Activated CD8-positive, alpha-beta memory T cell treated with anti-CD3 and anti-CD28 coated beads, Interleukin-2, amount 50 U/mL, for 48 hours (primary cell): ENCODE data around the gene STMP1.
"Not testable (repeated sequence)": the region's sequence is repeated elsewhere in the genome, so short reads cannot be mapped to it uniquely, and the experiment has no call there.

Source experiments
- DNase-seq: peaks from one replicate; pipeline ENCODE4 v3.0.0-alpha.2; 2020

Gene STMP1

DNA sequence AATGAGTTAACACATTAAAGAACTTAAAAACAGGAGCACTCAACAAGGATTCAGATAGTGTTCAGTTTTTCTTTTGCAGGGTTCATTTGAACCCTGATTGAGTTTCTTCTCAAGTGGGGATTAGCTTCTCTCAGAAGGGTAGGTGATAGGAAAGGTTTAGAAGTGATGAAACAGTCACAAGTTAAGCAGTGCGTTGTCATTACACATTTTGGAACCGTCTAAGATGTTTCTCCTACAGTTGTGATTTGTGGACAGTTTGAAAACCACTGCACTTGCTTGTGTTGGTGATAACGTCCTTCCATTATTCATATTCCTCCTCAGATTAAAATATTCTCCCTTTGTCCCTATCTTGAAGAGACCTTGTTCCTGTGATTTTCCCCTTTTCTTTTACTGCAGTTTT lies 2.7 kb downstream of the STMP1 start:
- DNase-seq = no peak

- no peak for DNase-seq
Measured at GRCh38 chr7:135666156-135666555, 3.8 kb downstream of the STMP1 start.

GRCh38 chr7:135666846-135667245 lies 4.5 kb downstream of the STMP1 start:
- DNase-seq = no peak

GRCh38 chr7:135667626-135668025 lies 5.3 kb downstream of the STMP1 start:
- not testable (repeated sequence) for DNase-seq

DNA sequence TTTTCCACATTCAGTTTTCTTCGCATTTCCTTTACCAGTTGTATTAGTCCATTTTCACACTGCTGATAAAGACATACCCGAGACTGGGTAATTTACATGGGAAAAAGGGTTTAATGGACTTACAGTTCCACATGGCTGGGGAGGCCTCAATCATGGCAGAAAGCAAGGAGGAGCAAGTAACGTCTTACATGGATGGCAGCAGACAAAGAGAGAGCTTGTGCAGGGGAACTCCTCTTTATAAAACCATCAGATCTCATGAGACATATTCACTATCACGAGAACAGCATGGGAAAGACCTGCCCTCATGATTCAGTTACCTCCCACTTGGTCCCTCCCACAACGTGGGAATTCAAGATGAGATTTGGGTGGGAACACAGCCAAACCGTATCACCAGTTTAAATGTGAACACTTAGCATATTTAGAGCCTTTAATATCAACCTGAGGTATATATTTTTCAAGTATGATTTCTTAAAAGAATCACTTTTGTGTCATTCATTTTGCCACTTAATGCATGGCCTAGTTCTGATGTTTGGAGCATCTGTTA lies 6.6 kb downstream of the STMP1 start:
- DNase-seq = not testable (repeated sequence)

DNA sequence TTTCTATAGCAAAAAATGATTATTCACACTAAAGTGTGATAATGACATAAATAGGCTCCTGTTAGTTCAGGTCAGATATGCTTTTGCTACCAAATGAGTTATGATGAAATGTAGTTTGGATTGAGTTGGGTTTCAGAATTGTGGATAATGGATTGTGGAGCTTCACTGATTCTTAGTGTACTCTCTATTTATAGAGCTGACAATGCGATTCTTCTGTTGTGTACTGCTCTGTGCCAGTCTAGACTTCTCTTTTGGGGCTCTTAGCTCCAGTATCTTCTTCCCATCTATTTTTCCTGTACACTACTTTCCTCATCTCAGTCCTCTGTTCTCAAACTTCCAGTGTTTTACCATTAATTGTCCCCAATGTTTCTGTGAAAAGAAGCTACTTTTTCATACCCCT lies 7.5 kb downstream of the STMP1 start:
- no peak for DNase-seq

- DNase-seq = no peak
Measured at GRCh38 chr7:135670179-135670578, 7.9 kb downstream of the STMP1 start.

GRCh38 chr7:135672560-135673359 lies 10.4 kb downstream of the STMP1 start:
- no peak for DNase-seq

DNA sequence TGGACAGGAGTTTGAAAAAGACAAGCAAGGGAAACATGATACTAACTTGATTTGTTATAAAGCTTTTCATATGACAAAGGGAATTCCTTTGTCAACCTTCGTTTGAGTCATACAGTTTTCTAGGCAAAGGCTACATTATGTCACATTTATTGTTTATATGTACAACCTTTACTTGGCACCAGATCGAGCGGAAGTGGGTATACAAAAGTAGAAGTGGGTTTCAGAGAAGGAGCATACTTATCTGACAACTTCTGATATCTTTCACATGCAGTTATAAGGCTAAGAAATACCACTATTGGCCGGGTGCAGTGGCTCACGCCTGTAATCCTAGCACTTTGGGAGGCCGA lies 11.0 kb downstream of the STMP1 start:
- DNase-seq = no peak

DNA sequence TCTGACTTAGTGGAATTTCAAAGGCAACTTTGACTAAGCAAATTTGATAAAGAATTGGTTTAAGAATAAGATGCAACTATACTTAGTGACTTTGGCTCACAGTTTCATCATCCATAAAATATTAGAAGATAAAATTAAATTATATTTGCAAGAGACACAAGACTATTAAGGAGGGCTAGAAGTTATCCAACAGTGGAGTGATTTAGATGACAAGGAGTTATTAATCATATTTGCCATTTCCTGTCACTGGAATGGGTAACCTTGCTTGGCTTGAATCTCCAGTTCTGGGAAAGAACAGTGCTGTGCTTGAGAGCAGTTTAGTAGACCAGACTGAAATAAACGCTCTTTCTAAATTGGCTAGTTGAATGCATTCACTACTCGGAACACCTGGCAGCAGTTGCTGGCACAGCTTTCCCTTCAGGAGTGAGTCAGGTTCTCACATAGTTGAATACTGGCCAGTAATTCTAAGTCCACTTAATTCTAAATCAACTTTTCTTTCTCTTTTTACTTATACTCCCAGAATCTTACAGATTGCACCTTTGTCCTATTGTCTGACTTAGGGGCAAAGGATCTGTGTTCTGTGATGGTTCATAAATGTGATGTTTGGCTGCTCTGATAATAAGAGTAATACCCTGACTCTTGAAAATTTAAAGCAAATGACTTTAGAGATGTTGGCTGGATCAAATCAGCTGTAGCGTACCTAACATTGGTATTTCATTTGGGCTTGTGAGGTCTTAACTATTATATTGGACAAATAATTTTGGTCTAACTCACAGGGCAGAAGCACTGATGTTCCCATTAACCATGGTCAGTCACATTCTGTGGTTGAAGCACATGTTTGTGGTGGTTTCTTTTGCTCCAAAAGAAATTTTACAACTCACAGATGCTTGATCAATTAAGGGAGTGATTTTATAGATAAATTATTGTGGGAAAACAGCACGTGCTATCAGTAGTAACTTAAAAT lies 16.6 kb downstream of the STMP1 start:
- DNase-seq = no peak

DNA sequence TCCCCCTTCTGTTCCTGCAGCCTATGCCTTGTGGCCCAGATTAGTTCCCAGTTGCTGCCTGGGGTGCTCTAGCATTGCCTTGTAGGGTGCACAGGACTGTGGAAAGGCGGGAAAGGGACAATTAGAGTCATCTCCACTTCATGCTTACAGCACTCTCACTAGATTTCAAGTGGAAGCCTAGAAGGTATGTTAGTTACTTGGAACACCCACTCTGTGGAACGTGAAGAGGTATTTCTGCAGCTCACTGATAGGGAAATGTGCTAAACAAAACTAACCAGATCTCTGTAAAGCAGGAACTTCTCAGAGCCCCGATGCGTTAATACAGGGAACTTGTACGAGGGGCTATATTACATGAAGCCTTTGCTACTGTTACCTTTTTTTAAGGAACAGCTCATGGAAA lies 19.4 kb downstream of the STMP1 start:
- DNase-seq = no peak

DNA sequence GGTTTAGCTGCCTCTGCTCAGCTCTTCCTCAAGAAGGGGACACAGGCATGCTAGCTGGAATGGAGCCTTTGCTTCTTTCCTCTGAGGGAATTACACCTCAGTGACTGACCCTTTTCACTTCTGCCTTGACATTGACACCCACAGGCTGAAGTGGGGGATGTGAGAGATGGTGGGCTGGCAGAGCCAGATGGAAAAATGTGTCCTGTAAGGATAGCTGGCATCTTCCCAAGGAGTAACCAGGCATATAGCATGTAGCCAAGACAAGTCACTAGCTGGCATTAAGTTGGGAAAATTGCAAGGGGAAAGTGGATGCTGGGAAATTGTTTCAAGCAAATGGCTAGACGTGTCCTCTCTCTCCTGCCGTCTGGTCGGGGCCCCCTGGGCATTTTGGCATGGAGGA lies 19.9 kb downstream of the STMP1 start:
- DNase-seq = no peak

GRCh38 chr7:135683609-135684008 lies 21.3 kb downstream of the STMP1 start:
- DNase-seq = no peak

DNA sequence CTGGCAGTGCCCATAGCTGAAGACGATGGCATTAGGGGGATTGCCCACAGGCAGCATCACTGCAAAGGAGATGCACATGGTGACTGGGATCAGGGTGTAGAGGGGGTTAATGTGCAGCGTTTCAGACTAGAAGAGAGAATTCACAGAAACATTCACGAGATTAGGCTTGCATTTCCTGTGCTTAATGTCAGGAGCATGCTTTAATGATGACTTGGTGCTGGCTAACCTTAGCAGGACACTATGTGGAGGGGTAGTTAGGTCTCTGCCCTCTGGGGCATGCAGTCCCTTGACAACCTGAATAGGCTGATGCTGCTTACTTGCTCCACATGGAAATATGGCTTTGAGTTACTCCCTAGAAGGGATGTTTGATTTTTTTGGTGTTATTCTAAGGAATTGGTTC lies 21.8 kb downstream of the STMP1 start:
- no peak for DNase-seq

GRCh38 chr7:135684699-135685098 lies 22.4 kb downstream of the STMP1 start:
- no peak for DNase-seq

- no peak for DNase-seq
Measured at GRCh38 chr7:135685306-135686084, 23.2 kb downstream of the STMP1 start.

GRCh38 chr7:135687466-135687865 lies 25.2 kb downstream of the STMP1 start:
- no peak for DNase-seq

DNA sequence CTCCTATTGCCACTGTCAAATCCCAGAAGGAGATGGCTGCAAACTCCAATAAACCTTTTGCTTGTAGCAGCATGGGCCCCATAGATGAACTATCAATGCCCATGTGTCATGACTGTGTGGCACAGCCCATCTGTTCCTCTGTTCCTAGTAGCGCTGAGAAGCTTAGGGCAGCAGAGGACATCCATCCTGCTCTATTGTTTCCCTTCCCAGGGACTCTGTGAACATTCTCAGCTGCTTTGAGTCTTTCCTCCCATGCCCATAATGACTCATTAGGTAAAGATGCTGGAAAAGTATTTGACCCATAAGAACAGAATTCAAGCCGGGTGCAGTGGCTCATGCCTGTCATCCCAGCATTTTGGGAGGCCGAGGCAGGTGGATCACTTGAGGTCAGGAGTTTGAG lies 28.3 kb downstream of the STMP1 start:
- DNase-seq = no peak

- DNase-seq = no peak
Measured at GRCh38 chr7:135692055-135692454, 29.7 kb downstream of the STMP1 start.

DNA sequence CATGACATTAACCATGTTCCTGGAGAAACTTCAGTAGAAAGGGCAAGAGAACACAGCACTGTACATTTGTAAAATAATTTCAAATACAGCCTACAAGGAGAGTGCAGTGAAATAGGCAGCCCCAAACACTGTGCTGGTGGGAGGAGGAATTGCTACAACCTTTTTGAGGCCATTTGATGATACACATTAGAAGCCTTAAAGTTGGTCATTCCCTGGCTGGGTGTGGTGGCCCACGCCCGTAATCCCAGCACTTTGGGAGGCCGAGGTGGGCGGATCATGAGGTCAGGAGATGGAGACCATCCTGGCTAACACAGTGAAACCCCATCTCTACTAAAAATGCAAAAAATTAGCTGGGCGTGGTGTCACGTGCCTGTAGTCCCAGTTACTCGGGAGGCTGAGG lies 30.3 kb downstream of the STMP1 start:
- DNase-seq = not testable (repeated sequence)

DNA sequence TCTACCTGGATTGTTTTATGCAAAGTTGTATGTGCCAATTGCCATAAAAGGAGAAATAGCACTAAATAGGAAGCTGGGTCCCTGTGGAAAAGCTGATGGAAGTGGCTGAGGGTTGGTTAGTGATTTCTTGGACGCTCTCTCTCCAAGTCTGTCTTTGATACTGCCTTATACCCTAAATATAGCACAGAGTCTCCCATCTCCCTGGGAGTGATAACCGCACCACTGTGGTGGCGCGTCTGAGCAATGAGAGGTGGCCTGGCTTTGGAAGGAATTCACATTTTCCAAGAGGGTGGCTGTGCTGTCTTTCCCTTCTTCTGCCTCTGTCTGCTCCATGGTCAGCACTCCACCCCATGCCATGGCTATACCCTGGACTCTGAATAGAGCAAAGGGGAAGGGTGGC lies 31.2 kb downstream of the STMP1 start:
- no peak for DNase-seq

DNA sequence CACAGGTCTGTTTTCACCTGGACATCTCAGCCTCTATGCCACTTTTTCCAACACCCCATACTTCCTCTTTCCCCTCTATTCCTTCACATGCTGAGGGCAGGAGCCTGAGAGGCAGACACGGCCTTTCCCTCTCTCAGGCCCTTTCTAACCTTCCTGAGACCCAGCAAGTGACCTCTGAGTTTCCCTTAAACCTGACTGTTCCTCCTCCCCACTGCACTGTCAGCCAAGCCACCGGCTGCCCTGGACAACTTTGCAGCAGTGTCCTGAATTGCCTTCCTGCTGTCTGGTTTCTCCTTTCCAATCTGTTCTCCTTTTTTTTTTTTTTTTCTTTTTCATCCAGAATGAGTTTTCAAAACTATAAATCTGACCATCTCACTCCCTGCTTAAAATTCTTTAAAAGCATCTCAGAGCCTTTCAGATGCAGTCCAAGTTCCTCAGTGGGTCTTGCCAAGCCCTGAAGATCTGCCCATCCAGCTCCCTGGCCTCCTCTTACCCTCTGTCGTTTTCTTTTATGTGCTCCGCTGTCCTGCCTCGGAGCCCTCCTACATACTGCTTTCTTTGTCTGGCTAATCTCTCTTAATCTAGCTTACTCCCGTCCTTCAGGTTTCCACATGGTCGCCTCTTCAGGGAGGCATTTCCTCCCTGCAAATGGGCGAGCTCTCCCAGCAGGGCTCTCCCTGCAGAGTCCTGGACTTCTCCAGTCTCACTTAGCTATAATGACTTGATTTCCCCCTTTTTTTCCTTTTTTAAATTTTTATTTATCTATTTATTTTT lies 35.1 kb downstream of the STMP1 start:
- DNase-seq = no peak
